DOHH2 (cell line): ENCODE measurements around the gene P2RY10.

Experiments
- H3F3A ChIP-seq: fragments of 200-600 bp; sonication (generic), shearing (Covaris generic); 2 replicates; pipeline ENCODE4 v1.6.0; 2016; ENCODE audit warnings: antibody characterized with exemption, mild to moderate bottlenecking; ENCODE audit not compliant: control insufficient read depth, insufficient read depth
- H3K27ac ChIP-seq: fragments of 200-600 bp; sonication (generic); 2 replicates; pipeline ENCODE4 v1.5.1; 2014; ENCODE audit warnings: low read depth, mild to moderate bottlenecking, low read length, moderate library complexity
- H3K27me3 ChIP-seq: fragments of 200-600 bp; sonication (generic); 2 replicates; pipeline ENCODE4 v1.6.1; 2014; ENCODE audit warnings: mild to moderate bottlenecking, low read length, mixed read lengths; ENCODE audit not compliant: control insufficient read depth
- H3K36me3 ChIP-seq: fragments of 200-600 bp; sonication (generic); 2 replicates; pipeline ENCODE4 v1.6.1; 2014; ENCODE audit warnings: mild to moderate bottlenecking, low read length, moderate library complexity, mixed read lengths; ENCODE audit not compliant: control insufficient read depth
- H3K4me1 ChIP-seq: fragments of 200-600 bp; sonication (generic); 2 replicates; pipeline ENCODE4 v1.6.1; 2014; ENCODE audit warnings: mild to moderate bottlenecking, low read length, mixed read lengths; ENCODE audit not compliant: control insufficient read depth
- H3K4me2 ChIP-seq: fragments of 200-600 bp; sonication (generic); 2 replicates; pipeline ENCODE4 v1.6.0; 2014; ENCODE audit warnings: mild to moderate bottlenecking, low read length, moderate library complexity
- H3K4me3 ChIP-seq: fragments of 200-600 bp; sonication (generic); 2 replicates; pipeline ENCODE4 v1.5.1; 2014; ENCODE audit warnings: mild to moderate bottlenecking, low read length, mixed read lengths
- H3K79me2 ChIP-seq: fragments of 200-600 bp; sonication (generic); 2 replicates; pipeline ENCODE4 v1.6.1; 2014; ENCODE audit warnings: mild to moderate bottlenecking, low read length, mixed read lengths; ENCODE audit not compliant: control insufficient read depth
- H3K9me2 ChIP-seq: fragments of 200-600 bp; sonication (generic); replicated peaks from 2 replicates; pipeline ENCODE4 v1.6.1; 2014; ENCODE audit warnings: mild to moderate bottlenecking, low read length, mixed read lengths; ENCODE audit not compliant: control insufficient read depth
- H3K9me3 ChIP-seq: fragments of 200-600 bp; sonication (generic); 2 replicates; pipeline ENCODE4 v1.6.1; 2014; ENCODE audit warnings: antibody characterized with exemption, low read length, mixed read lengths; ENCODE audit not compliant: control insufficient read depth, insufficient read depth
- H4K20me1 ChIP-seq: fragments of 200-600 bp; sonication (generic); 2 replicates; pipeline ENCODE4 v1.6.0; 2014; ENCODE audit warnings: low read depth, mild to moderate bottlenecking, antibody characterized with exemption, low read length, moderate library complexity; ENCODE audit not compliant: control insufficient read depth, insufficient read depth
- EZH2phosphoT487 ChIP-seq: fragments of 200-600 bp; sonication (generic); IDR thresholded peaks from 2 replicates; pipeline ENCODE4 v1.6.1; 2017; ENCODE audit warnings: borderline replicate concordance, mild to moderate bottlenecking, antibody characterized with exemption, low read length, moderate library complexity, mixed read lengths
- TF ChIP-seq, protein P1 (sequence below): fragments of 200-600 bp; sonication (generic); IDR thresholded peaks from one replicate; pipeline ENCODE4 v1.5.1; 2014; ENCODE audit warnings: antibody characterized with exemption, mild to moderate bottlenecking, low read depth, low read length; ENCODE audit not compliant: poor library complexity, severe bottlenecking

P2RY10 gene

DNA sequence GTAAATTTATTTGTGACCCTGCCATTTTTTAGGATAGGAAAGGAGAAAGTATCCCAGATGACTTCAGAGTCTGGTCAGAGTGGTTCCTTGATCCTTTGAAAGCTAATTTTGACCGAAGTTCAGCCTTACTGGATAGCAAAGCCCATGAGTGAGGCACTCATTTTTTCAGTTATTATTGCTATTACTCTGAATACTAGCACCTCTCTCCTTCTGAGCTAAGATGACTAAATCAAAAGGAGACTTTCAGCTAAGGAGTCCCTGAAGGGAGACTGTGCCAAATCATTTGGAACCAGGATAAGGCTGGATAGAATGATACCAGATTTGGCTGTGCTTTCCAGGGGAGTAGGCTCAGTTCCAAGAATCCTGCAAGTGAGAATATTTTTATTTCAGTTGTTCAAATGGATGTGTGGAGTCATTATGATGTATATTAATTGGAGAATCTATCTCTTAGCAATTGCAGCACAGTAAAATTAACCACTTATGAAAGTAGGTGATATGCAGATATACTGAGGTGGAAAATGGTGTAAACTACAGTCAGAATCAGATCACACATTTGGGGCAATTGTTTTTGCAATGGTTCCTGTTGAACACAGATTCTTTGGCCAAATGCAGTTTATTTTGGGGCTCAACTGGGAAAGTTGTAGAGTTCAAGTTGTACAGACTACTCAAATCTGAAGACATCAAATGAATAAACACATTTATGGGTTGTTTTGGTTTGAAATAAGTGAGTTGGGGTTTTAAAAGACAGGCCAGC lies 1.2 kb downstream of the P2RY10 start:
- Histone ChIP-seq H3F3A (peaks cover 13% of the 10 kb centered on the region), H3K27me3 (no peaks in the 10 kb centered on the region), H3K27ac (no peak overlapping the region), H3K4me3 (peak overlapping the region; percentile 65), H3K9me2 (no peaks in the 10 kb centered on the region), H3K36me3 (no peaks in the 10 kb centered on the region), H4K20me1 (no peaks in the 10 kb centered on the region), H3K4me1 (peaks cover 66% of the 10 kb centered on the region), H3K4me2 (peak overlapping the region; percentile 64), H3K9me3 (no peaks in the 10 kb centered on the region), H3K79me2 (no peaks in the 10 kb centered on the region)
- TF ChIP-seq, protein P1, sequence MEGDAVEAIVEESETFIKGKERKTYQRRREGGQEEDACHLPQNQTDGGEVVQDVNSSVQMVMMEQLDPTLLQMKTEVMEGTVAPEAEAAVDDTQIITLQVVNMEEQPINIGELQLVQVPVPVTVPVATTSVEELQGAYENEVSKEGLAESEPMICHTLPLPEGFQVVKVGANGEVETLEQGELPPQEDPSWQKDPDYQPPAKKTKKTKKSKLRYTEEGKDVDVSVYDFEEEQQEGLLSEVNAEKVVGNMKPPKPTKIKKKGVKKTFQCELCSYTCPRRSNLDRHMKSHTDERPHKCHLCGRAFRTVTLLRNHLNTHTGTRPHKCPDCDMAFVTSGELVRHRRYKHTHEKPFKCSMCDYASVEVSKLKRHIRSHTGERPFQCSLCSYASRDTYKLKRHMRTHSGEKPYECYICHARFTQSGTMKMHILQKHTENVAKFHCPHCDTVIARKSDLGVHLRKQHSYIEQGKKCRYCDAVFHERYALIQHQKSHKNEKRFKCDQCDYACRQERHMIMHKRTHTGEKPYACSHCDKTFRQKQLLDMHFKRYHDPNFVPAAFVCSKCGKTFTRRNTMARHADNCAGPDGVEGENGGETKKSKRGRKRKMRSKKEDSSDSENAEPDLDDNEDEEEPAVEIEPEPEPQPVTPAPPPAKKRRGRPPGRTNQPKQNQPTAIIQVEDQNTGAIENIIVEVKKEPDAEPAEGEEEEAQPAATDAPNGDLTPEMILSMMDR, result no peak
- no peak for TF ChIP-seq EZH2phosphoT487

DNA sequence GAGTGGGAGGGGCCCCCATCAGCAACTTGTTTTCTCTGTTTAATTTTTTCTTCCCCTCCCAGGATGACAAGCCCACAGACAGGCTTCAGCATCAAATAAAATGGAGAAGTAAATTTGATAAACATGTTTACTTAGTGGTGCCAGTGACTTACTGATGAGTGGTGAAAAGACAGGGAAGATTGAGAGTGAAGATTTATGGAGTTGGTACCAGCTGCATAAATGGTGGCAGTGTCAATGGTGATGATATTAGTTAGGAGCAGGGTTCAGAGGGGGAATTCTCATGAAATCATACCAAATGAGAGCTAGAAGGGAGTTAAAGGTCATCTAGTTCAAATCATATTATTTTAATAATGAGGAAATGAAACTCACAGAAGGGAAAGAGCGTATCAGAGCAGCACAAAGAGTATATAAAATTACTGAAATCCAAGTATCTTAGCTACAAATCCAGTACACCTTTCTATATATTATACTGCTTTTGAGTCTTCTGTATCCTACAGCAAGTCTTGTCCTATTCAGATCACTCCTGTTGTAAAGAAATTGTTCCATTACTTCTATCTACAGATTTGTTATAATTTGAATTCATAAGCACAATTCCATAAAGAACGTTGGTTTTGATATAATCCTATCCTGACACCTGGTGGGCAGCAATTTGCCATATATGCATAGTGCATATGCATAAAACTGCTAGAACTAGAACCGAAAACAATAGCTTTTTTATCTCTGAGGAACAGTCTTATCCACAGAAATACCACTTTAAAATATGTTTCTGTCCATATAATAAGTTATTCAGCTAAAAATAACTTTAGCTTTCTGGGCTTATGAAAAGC lies 5.0 kb downstream of the P2RY10 start:
- no peaks in the 10 kb centered on the region for H3K36me3 ChIP-seq
- peaks cover 46% of the 10 kb centered on the region for H3K4me1 ChIP-seq
- H3K4me3 ChIP-seq, result peak overlapping the region; percentile 52
- H4K20me1 ChIP-seq, result no peaks in the 10 kb centered on the region
- H3F3A ChIP-seq, result peaks cover 13% of the 10 kb centered on the region
- no peaks in the 10 kb centered on the region for H3K9me2 ChIP-seq
- H3K9me3 ChIP-seq, result no peaks in the 10 kb centered on the region
- no peaks in the 10 kb centered on the region for H3K27me3 ChIP-seq
- TF ChIP-seq, protein P1, result no peak
- TF ChIP-seq EZH2phosphoT487, result no peak
- H3K79me2 ChIP-seq, result no peaks in the 10 kb centered on the region
- H3K27ac ChIP-seq, result peak overlapping the region; percentile 63
- peak overlapping the region; percentile 72 for H3K4me2 ChIP-seq

DNA sequence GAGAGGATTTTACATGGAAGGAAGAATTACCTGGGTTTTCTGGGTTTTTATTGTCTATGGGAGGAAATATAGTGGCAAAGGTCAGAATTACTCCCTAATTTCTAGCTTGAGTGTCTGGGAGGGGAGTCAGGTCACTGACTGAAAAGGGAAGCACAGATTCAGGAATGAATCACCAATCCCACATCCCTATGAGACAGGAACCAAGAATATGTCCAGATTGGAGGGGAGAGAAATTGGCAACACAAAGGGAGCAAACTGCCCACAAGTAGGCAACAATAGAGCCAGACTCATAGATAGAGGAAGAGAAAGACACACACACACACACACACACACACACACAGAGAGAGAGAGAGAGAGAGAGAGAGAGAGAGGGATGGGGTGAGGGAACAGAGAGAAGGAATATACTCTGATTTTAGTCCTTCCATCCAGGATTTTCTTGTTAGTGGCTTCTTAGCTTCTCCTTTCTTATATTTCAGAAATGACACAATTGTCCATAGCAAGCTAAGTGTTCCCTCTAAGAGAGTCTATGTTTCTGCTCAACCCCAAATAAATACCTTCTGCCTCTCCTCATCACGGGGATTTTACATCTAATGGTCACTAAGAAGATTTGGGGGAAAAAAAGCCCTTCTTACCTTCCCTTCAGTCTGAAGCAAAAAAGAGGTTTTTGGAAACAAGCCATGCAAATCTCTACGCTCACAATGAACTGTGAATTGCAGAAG lies 12.0 kb downstream of the P2RY10 start:
- Histone ChIP-seq H3K4me2 (no peak overlapping the region; the same call in 1 of the 2 replicates), H3K4me3 (no peak overlapping the region), H3K9me2 (no peaks in the 10 kb centered on the region), H3K27ac (no peak overlapping the region), H3K27me3 (no peaks in the 10 kb centered on the region), H3K36me3 (no peaks in the 10 kb centered on the region), H3K79me2 (no peaks in the 10 kb centered on the region), H4K20me1 (no peaks in the 10 kb centered on the region), H3K4me1 (peaks cover 12% of the 10 kb centered on the region), H3F3A (no peaks in the 10 kb centered on the region), H3K9me3 (no peaks in the 10 kb centered on the region)
- TF ChIP-seq EZH2phosphoT487, result no peak
- TF ChIP-seq, protein P1, result no peak
